NCI-H1417 treated with DMSO at 0.1 percent for 48 hours (cell line): Measurements from ENCODE around the gene DNAAF8.
"Not testable (repeated sequence)": the region's sequence is repeated elsewhere in the genome, so short reads cannot be mapped to it uniquely, and the experiment has no call there.

ENCODE experiments used
- DNase-seq: peaks from one replicate; lab custom pipeline; 2025; lab: John Stamatoyannopoulos, UW

The DNAAF8 gene

DNA sequence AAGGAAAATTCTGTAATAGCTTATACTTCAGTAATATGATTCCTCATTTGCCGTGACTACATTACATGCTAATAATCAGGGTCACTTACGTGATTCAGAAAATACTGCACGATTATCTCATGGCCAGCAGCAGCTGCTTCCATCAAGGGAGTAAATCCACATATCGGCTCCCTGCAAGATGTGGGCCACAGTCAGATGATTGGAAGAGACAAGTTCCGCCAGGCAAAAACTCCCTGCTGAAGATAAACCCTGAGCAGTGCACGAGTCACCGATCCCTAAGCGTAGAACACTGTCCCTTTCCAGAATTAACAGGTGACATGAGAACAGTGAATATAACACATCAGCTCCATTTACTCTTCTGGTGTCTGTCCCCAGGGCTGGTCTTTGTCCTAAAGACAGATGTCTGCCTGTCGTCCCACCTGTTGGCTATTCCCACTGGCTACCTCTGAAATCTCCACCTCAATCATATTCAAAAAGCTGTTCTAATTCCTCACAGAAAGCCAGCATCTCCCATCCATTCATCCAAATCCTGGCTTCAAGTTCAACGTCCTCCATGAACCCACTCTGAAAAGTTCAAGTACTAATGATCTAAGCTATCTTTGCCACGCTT, 9.6 kb upstream of the DNAAF8 start:
- no peak for DNase-seq

DNA sequence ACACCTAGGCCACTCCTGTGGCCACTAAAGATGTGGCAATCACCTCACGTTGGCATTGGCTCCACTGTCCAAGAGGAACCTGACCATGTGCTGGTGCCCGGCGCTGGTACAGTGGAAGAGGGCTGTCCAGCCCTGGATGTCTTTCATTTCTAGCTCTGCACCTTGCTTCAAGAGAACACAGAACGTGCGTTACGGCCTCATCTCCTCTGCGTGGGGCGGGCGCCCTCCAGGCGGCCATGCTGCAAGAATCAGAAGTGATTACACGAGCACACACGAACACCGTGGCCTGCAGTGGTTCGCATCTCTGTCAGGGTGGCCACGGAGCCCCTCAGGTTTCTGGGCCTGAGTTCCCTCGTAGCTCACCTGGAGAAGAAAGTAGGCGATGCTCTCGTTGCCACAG, 7.7 kb upstream of the DNAAF8 start:
- no peak for DNase-seq

DNA sequence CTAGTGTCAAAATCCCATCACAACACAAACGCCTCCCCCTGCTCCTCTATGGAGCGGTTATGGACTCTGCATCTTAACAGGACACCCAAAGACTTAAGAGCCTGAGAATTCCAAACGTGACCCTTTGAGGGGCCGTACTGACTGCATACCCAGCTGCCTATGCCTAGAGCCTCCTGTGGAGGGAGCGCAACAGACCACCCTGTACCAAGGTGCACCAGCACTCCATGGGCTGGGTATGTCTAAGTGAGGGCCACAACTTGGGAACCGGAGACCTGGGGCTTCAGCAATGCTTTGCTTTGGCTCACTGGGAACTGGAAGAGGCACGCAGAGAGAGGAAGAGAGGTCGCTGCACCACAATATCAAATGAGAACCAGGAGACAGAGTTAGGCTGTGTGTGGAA, 5.7 kb upstream of the DNAAF8 start:
- DNase-seq: no peak

DNA sequence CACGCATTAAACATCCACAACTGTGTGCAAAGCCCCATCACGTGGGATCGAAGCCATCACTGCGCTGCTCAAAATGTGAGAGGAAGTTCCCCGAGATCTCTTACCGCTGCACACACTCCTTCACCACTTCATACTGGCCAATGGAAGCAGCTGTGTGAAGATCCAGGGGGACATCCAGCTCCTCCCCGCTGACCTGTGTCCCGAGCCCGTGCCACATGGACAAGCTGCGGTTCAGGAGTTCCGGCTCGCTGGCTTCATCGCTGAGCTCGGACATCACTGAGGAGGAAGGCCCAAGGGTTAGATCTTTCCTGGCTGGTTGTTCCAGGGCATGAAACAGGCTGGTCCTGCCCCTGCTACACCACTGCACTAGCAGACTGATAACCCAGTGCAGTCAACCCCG, 4.5 kb upstream of the DNAAF8 start:
- no peak for DNase-seq

DNA sequence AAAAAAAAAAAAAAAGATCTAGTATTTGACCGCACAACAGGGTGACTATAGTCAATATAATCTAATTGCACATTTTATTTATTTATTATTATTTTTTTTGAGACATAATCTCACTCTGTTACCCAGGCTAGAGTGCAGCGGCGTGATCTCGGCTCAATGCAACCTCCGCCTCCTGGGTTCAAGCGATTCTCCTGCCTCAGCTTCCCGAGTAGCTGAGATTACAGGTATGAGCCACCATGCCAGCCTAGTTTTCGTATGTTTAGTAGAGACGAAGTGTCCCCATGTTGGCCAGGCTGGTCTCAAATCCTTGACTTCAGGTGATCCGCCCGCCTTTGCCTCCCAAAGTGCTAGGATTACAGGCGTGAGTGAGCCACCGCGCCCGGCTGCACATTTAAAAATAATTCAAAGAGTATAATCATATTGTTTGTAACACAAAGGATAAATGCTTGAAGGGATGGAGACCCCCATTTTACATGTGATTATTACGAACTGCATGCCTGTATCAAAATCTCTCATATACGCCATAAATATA, 1.1 kb upstream of the DNAAF8 start:
- DNase-seq: no peak

DNA sequence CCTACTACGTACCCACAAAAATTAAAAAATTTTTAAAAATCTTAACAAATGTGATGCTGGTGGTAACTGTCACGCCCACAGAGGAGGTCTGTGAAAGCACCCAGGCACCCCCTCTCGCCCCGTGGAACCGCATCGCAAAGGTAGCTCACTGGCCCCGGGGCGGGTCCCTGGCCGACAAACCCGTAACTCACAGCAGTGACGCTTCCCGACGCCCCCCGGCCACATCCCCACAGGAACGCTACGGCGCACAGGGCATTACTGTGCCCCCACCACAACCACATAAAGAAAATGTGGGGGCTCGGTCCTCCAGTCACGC, 632 bp upstream of the DNAAF8 start:
- DNase-seq: no peak

DNA sequence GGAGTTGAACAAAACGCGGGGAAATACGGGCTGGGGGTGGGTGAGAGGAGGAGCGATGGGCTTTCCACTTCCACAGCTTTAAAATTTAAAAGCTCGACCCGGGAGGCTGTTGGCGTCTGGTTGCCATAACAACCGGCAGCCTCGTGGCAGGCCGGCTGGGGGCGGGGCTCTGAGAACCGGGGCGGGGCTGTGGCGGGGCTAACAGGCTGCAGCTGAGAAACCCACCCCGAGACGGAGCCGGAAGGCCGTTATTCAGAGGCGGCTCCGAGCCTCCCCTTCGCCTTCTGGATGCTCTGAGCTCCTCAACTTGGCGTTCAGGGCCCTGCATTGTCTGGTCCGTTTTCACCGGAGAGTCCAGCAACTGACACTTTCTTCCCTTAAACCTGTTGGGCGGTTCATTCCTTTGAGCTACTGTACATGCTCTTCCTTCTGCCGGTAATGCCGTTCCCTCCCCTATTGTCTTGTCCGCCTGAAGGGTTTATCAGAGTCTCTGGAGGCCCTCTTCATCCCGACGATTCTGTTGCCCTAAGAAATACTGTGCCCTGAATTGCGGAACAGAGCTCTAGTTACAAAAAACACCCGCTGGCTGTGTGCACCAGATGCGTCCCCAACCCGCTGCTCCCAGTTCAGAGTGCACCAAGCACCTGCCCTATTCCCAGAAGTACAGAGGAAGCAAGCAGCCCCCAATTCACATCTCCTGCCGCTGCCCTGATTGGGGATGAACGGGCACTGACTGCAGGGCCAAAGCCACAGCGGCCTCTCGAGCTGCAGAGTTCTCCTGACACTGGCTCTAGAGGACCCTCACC, 596 bp downstream of the DNAAF8 start:
- no peak for DNase-seq

DNA sequence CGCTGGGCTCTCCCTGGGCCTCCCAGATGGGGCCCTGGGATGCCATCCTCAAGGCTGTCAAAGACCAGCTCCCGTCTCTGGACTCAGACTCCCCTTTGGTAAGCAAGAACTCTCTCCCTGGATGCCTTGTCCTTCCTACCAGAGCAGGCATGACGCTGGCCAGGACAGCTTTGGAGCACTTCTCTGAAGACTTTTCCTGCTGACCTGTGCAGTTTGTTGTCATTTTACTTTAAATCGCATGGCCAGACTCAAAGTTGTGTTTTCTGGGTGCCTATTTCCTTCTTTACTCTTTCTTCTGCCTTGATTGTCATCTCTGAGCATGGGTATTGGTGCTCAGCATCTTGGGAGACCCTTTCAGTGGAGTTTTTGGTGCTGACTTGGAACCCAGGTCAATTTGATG, 2.2 kb downstream of the DNAAF8 start:
- DNase-seq: no peak

DNA sequence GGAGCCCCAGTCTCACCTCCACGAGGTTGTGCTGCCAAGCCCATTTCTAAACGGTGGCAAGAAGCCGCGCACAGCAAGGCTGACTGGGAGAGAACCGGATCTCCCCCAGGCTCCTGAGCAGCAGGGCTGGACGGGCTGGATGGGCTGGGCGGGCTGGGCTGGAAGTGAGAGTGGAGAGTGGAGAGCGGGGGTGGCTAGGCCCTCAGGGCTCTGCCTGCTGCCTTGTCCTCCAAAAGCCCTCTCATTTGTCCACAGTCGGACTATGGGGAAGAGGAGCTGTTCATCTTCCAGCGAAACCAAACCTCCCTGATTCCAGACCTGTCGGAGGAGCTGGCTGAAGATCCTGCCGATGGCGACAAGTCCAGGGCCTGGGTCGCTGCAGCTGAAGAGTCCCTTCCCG, 3.2 kb downstream of the DNAAF8 start:
- no peak for DNase-seq

DNA sequence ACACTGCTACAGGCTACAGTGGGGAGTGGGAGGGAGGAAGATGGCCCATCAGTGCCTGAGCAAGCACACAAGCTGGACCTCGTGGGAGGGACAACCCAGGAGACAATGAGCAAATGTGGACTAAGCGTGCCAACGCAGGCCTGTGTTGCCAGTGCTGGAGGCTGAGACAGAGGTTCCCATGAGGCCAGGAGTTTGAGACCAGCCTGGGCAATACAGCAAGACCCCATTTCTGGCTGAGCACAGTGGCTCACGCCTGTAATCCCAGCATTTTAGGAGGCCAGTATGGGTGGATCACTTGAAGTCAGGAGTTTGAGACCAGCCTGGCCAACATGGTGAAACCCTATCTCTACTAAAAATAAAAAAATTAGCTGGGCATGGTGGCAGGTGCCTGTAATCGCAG, 4.0 kb downstream of the DNAAF8 start:
- DNase-seq: not testable (repeated sequence)

DNA sequence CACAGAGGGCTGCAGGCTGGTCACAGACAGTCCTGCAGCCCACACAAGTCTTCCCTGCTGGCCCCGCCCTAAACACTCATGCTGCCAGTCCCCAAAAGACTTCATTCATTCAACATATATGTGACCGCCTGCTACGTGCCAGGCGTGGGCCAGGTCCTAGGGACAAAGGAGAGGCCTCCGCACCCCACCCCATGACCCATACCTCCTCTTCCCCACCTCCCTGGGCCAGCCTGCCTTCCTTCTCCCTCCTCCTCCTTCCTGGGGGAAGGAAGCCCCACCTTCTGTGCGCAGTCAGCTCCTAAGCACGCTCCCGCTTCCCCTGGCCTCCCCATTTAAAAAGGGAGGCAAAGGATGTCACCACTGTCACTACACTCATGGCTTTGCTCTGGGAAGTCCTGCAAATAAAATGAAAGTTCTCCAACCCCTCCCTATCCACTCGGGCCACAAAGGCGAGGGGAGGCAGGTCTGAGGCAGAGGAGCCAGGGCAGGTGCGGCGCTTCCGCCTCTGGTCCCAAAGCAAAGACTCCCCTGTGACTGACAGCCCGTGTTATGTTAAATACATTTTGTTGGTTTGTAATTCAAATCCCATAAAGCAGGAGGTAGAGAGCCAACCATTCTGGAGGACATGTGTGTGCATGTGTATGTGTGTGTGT, 9.0 kb downstream of the DNAAF8 start:
- DNase-seq: no peak

DNA sequence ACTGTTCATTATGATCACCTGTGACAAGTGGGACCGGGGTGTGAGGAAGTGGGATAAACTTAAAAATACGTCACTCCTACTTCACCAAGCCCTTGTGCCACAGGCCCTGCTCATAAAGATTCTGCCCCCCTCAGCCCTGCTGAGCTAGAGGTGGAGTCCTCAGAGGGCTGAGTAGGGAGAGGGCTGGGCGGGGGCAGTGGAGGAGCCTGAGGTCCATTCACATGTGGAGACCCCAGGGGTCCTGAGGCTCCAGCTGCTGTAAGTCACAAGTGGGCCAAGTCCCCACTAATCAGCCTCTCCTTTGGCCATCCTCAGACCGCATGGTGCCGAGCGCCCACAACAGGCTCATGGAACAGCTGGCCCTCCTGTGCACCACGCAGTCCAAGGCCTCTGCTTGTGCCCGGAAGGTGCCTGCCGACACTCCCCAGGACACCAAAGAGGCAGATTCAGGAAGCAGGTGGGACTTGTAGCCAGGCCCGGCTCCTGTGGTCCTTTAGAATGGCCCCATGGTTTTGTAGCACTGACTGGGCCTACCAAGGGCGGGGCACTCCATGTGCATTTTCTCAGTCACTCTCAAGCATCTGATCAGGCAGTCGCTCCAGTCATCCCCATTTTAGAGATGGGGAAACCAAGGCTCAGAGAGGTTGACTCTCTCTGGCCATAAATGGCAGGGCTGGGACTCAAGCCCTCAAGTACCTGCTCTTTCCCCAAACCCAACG, 10.4 kb downstream of the DNAAF8 start:
- no peak for DNase-seq

DNA sequence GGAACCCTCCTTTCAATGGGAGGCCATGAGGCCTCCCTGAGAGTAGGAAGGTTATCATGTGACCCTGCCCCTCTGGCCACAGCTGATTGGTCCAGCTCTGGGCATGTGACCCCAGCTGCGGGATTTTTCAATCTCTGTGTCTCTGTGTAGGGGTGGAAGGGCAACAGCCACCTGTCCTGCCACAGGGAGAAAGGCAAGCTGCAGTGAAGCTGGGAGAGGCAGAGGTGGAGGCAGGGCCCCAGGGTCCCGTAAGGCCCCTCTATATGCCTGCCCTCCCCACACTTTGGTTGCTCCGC, 10.9 kb downstream of the DNAAF8 start:
- no peak for DNase-seq

DNA sequence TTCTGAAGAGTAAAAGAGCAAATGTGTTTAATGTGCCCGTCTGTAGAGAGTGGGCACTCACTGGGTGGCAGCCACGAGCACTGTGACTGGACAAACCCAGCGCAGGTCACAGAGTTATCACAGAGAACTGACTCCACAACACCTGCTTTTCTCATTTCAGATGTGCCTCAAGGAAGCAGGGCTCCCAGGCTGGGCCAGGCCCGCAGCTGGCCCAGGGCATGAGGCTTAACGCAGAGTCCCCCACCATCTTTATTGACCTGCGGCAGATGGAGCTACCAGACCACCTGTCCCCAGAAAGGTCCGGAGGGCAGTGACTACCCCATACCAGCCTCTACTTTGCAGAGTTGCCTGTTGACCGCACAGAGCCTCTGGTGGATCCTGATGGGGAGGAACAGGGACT, 11.9 kb downstream of the DNAAF8 start:
- DNase-seq: no peak

DNA sequence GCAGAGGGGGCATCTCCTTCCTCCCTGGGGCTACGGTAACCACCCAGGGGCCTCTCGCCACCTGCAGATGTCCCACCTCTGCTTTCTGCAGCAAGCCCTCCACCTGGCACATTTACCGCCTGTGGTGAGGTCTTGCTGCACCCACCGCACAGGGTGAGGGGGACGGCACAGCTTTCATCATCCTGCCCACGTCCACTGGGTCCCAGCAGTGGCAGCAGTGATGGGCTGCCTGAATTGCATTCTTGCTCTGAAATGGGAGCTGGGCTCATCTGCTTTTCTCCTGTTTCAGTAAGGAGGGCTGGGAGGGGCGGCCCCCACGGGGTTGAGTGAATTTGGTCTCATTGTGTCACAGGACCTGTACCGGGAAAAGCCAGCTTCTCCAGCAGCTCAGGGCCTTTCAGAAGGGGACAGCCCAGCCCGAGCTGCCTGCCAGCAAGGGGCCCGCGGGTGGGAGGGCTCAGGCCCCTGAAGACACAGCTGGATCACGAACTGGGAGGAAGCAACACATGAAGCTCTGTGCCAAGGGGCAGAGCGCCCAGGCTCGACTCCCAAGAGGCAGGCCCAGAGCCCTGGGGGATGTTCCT, 12.7 kb downstream of the DNAAF8 start:
- DNase-seq: no peak

DNA sequence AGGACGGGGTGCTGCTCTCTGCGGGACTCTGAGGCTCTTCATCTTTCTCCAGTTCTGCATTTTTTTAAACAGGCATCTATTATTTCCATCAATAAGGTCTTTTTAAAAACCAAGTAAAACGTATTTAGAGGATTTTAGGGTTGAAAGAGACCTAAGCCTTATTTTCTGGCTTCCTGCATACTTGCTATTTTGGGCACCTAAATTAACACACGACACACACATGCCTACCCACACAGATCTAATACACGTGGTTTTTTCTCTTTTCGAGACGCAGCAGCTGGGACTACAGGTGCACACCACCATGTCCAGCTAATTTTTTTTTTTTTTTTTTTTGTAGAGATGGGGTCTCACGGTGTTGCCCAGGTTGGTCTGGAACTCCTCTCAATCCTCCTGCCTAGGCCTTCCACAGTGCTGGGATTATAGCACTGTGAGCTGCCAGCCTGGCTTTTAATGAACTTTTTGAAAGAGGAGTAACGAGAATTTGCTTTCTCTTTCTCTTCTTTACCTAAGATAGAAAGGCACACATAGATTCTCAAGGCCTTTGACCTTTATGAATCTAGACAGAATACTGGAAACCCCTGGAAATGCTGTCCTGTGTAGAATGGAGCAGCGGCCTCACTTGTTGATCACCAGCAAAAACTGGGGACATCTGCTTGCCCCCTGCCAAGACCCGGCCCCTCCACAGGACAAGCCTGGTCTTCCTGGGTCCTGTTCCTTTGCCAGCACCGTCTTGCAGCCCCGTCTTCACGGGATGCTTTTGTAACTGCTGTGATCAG, 13.8 kb downstream of the DNAAF8 start:
- DNase-seq: no peak

DNA sequence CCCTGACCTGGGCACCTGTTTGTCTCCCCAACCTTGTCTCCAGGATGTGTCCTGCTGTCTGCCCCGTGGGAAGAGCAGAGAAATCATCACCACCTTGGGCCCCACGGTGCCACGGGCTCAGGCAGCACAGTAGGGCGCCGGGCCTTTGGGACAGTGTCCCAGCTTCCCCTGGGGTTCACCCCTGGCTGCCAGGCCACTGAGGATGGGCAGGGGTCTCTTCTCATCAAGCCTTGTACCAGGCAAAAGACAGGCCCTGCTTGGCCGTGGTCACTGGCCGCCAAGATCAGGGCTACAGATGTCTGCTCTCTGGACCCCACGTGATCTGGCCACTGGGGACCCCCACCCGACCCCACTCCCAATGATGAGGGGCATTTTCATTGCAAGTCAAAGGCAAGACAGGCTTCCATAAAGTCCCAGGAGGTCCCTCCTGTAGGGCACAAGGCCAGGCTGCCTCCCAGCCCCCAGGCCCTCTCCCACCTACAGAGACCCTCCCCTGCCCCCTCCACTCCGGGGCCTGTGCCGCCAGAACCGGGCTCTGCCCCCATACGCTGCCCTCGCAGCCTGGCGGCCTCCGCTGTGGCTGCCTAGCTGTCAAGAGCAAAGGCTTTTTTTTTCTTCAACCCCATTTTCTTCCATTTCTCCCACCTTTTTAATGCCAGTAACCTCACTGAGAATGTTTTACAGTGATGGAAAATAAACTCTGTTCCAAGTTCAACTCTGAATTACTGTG, 14.5 kb downstream of the DNAAF8 start:
- no peak for DNase-seq

DNA sequence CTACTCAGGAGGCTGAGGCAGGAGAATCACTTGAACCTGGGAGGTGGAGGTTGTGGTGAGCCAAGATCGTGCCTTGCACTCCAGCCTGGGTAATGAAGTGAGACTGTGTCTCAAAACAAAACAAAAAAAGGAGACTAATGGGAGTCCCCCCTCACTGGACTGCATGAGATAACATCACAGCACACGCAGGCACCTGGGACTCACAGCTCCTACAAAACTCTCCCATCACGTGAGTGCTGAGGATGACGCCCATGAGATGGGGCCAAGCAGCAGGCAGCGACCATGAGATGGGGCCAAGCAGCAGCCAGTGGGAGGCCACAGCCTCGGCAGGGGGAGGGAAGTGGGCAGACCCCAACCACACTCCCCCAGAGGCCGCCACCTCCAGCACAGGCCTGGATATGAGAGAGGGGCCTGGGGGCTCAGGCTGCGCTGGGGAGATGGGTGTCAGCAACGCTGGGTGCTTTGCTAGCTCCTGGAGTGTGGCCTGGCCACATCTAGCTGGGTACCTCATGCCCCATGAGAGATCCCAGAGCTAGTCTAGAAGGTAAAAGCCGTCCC, 15.4 kb downstream of the DNAAF8 start:
- DNase-seq: no peak

DNA sequence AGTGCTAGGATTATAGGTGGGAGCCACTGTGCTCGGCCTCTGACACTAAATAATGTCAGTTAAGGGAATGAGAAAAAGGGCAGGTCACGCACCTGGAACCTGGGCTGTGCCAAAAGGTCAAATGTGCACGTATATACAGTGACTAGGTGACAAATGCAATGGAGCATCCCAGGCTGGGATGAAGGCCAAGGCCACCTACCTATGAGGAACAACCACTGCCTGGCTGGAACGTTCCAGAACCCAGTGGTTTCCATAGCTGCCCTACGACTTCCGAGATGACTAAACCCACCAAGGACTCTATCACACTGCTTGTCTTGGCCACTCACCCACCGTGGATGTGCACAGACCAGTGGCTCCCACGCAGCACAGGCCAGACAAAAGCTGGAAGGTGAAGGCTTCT, 16.6 kb downstream of the DNAAF8 start:
- DNase-seq: no peak

DNA sequence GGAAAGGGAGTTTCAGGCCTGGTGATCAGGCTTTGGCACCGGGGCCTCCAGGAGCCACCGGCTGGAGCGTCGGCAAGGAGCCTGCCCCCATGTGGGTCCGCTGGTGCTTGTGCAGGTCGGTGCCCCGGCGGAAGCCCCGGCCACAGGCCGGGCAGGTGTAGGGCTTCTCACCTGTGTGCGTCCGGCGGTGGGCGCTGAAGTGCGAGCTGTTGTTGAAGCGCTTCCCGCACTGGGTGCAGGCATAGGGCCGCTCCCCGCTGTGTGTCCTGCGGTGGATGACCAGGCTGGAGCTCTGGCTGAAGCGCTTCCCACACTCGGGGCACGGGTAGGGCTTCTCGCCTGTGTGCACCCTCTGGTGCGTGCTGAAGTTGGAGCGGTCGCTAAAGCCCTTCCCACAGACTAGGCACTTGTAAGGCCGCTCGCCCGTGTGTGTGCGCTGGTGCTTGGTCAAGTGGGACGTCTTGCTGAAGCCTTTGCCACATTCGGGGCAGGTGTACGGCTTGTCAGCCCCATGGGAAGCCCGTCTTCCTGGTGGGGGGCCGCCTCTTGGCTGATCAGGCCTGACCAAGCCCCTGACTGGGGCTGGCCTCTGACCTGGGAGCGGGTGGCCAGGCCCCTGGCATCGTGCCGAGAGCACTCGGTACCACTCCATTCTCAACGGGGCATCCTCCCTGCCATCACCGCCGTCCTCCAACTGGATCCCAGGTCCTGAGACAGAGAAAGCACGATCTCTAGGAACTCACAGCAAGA, 18.2 kb downstream of the DNAAF8 start:
- no peak for DNase-seq
